T follicular helper cell (primary cell): ENCODE results near the gene LACTB.
A peak's percentile ranks its signal among the peaks of the same experiment; 100 is the strongest.

Experiments
- DNase-seq: peaks from one replicate; pipeline ENCODE4 v3.0.0-alpha.2; 2020; ENCODE audit warnings: low read depth
- total RNA-seq, 2 experiments: gene quantifications; one replicate each; lab custom pipeline; 2026; lab: John Stamatoyannopoulos, UW

Gene LACTB, protein sequence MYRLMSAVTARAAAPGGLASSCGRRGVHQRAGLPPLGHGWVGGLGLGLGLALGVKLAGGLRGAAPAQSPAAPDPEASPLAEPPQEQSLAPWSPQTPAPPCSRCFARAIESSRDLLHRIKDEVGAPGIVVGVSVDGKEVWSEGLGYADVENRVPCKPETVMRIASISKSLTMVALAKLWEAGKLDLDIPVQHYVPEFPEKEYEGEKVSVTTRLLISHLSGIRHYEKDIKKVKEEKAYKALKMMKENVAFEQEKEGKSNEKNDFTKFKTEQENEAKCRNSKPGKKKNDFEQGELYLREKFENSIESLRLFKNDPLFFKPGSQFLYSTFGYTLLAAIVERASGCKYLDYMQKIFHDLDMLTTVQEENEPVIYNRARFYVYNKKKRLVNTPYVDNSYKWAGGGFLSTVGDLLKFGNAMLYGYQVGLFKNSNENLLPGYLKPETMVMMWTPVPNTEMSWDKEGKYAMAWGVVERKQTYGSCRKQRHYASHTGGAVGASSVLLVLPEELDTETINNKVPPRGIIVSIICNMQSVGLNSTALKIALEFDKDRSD
- total RNA-seq, result 25.7 to 31.9 reads per million in 2 experiments

DNA sequence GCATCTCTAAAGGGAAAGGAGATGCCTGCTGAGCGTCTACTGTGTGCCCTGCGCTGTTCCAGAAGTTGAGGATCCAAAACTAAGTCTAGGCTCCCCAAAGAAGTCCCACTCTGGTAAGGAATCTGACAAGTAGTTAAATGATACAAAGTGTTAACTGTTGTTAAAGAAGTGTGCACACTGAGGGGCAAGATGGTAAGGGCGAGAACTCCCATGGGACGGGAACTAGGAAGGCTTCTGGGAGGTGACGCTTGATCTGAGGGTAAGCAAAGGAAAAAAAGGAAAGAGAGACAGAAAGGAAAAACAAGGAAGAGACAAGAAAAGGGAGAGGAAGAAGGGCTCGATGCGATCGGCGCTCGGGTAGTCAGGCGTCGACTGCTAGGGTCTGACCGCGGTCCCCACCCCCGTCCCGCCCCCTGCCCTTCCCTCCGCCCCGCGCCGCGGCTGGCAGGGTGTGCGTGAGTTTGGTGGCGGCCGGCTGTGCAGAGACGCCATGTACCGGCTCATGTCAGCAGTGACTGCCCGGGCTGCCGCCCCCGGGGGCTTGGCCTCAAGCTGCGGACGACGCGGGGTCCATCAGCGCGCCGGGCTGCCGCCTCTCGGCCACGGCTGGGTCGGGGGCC lies at the start of gene LACTB:
Gene LACTB, plus strand, starts transcription at position 480 of the 620 bp plus-strand sequence. Its CDS starts 11 bp downstream, at position 491.
- DNase-seq, result peak; percentile 65

- DNase-seq, result no peak
These were observed 49.5 kb upstream of the LACTB start for GRCh38 chr15:63072023-63072650.

GRCh38 chr15:63072809-63073277 lies 48.8 kb upstream of the LACTB start:
- DNase-seq, result no peak

- DNase-seq, result no peak
These were observed 48.0 kb upstream of the LACTB start for GRCh38 chr15:63073497-63074172.

GRCh38 chr15:63075015-63075983 lies 46.4 kb upstream of the LACTB start:
- no peak for DNase-seq

DNA sequence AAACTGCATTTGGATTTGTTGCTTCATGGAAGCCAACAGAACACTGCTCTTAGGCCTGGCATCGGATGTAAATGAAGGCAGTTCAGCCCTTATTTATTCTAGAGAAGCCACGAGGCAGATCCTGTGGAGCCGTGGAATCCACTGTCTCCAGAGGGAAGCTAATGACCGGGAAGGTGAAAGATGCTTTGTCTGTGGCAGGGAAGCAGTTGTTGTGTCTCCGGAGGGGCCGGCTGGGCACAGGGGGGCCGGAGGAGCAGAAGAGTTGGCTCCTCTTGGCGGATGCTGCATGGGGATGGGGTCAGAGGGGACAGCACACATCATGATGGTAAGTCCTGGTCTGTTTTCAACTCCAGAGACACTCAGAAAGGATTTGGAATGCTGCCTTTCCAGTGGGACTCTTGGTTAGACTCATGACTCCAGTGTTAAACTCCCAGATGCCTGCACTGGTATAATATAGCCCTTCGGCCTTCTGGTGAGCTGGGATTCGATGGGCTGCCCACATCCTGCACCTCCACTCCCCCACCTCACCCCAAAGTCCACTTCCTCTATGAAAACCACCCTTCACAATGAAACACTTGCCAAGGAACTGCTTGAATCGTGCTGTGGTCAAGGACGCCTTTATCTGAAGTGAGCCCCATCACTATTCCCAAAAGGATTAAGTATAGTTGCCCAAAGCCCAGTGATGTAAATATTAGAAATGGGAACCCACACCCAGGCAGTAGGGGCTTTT lies 45.5 kb upstream of the LACTB start:
- no peak for DNase-seq

GRCh38 chr15:63076714-63077046 lies 45.0 kb upstream of the LACTB start:
- no peak for DNase-seq

DNA sequence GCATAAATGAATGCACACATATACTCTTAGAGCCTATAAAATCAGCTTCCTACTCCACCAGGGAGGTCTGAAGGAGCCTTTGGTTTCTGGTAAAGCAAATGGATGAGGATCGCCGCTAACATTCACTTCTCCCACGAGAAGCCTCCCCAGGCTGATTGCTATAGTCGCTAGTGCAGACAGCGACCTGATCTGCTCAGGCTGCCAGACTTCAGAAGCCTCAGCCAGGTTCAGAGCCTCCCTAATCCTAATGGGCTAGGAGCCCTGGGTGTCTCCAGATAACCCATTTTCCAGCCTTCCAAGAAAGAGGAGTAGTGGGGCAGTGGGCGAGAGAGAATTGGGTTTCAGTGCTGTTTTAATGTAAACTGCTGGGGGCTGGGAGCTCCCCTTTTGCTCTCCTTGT lies 43.7 kb upstream of the LACTB start:
- DNase-seq, result no peak

DNA sequence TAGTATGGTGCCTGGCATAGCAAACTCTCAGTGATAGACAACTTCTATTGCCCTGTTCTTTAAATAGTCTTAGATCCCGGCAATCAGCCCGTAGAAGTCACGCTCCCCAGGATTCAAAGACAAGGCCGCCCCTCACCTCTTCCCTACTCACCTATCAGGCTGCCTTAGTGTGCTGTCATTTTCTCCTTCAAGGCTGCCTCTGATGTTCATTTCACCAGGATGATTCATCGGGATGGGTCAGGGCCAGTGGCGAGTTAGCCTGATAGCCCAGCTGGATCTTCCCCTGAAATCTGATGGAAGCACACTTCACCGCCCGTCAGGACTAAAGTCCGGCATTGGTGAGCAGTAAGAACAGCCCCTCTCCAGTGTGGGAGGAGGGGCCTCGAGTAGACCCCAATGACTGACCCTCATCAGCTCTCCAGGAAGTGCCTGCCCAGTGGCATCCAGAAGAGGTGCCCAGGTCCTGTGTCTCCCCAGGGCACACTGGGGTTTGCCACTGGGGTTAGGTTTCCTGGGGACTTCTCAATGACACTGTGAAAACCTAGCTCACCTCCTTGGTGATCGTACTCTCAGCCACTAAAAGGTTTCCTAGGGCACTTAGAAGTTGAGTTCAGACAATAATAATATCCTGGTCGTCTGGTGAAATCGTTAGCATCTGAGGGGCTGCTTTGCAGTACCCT lies 41.6 kb upstream of the LACTB start:
- DNase-seq, result no peak

- no peak for DNase-seq
These were observed 40.9 kb upstream of the LACTB start for GRCh38 chr15:63080634-63081250.

GRCh38 chr15:63082366-63082765 lies 39.3 kb upstream of the LACTB start:
- no peak for DNase-seq

DNA sequence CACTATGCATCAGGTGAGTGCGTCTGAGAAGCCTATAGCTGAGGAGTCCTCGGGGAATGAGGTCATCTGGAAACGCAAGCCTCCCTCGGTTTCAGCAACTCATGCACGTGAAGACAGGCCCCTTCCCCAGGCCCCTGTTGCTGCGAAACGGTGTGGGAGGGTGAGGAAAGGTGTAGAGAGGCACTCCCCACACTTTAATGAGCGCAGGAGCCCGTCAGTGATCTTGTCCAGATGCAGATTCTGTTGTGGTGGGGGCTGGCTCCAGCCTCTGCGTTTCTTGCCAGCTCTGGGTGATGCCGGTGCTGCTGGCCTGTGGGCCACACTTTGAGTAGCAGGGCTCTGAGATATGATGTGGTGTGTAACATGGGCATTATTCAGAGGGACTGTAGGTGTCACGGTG lies 38.6 kb upstream of the LACTB start:
- no peak for DNase-seq

GRCh38 chr15:63083541-63083940 lies 38.1 kb upstream of the LACTB start:
- no peak for DNase-seq

GRCh38 chr15:63084806-63085205 lies 36.9 kb upstream of the LACTB start:
- no peak for DNase-seq

DNA sequence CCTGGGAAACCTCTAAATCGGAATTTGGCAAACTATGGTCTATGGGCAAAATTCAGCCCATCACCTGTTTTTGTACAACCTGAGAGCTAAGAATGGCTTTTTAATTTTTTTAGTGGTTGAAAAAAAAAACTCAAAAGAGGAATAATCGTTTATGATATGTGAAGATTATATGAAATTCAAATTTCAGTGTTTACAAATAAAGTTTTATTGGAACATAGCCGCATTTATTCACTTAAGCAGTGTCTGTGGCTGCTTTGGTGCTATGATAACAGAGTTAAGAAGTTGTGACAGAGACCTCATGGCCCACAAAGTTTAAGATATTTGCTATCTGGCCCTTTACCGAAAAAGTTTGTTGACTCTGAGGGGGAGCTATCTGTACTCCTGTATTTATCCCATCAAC lies 36.4 kb upstream of the LACTB start:
- no peak for DNase-seq

- no peak for DNase-seq
These were observed 35.4 kb upstream of the LACTB start for GRCh38 chr15:63086271-63086670.

GRCh38 chr15:63086947-63087346 lies 34.7 kb upstream of the LACTB start:
- no peak for DNase-seq

GRCh38 chr15:63088533-63089245 lies 33.0 kb upstream of the LACTB start:
- no peak for DNase-seq
